H1 (cell line): ENCODE measurements around the gene ACACB. TPM values are rescaled to one million over a fixed set of nuclear protein-coding genes. Genes with fewer than 3 reads are reported as not detected.

Source experiments
- CTCF ChIA-PET: fragments of 300-600 bp; sonication (Branson Sonifier 250); formaldehyde crosslinking; loops from one replicate; lab custom pipeline; 2021; ENCODE audit not compliant: partially characterized antibody; lab: Charles Lee
- POLR2A ChIA-PET: fragments of 300-600 bp; sonication (Branson Sonifier 250); formaldehyde crosslinking; loops from one replicate; lab custom pipeline; 2021; ENCODE audit warnings: inconsistent platforms; ENCODE audit not compliant: partially characterized antibody; lab: Charles Lee
- DNase-seq, 2 experiments: peaks; one replicate each; pipeline versions ENCODE4 v3.0.0 to v3.0.0-alpha.2; 2010 to 2022; ENCODE audit warnings: low spot score in 2 of 2, low read depth in 1 of 2, mixed read lengths in 1 of 2
- FAIRE-seq: peaks from 2 replicates; lab custom pipeline; 2011; peaks lifted over from hg19 to GRCh38; lab: Jason Lieb, UNC
- H2AFZ ChIP-seq: 2 replicates; pipeline ENCODE4 v1.8.1; 2012; ENCODE audit warnings: low read length, inconsistent platforms
- H2AK5ac ChIP-seq: 2 replicates; pipeline ENCODE4 v1.6.1; 2013; ENCODE audit warnings: low read depth, low read length
- H2BK120ac ChIP-seq: replicated peaks from 2 replicates; pipeline ENCODE3; 2013; ENCODE audit warnings: low read depth, low read length, inconsistent platforms
- H2BK12ac ChIP-seq: 2 replicates; pipeline ENCODE4 v1.6.1; 2013; ENCODE audit warnings: low read depth, low read length
- H2BK15ac ChIP-seq: 2 replicates; pipeline ENCODE4 v1.6.1; 2013; ENCODE audit warnings: low read length
- H2BK20ac ChIP-seq: 2 replicates; pipeline ENCODE4 v1.6.1; 2013; ENCODE audit warnings: low read length
- H2BK5ac ChIP-seq: 2 replicates; pipeline ENCODE4 v1.6.1; 2013; ENCODE audit warnings: low read depth, low read length
- H3K14ac ChIP-seq: 2 replicates; pipeline ENCODE4 v1.6.1; 2013; ENCODE audit warnings: inconsistent platforms; ENCODE audit not compliant: insufficient read length
- H3K18ac ChIP-seq: 2 replicates; pipeline ENCODE4 v1.6.1; 2013; ENCODE audit warnings: low read length; ENCODE audit errors: extremely low read depth
- H3K23ac ChIP-seq: 2 replicates; pipeline ENCODE4 v1.6.1; 2013; ENCODE audit warnings: inconsistent platforms; ENCODE audit not compliant: insufficient read length
- H3K23me2 ChIP-seq: 2 replicates; pipeline ENCODE4 v1.6.1; 2013; ENCODE audit warnings: low read depth, low read length
- H3K27ac ChIP-seq: 2 replicates; pipeline ENCODE4 v1.6.1; 2011; ENCODE audit warnings: low read depth, low read length, inconsistent platforms
- H3K27me3 ChIP-seq, 4 experiments: replicated peaks in 1 of 4; 1 replicate in 1 of 4; 2 replicates in 3 of 4; pipeline versions ENCODE4 v1.6.1 to v1.8.1; 2011 to 2013; ENCODE audit warnings: low read length in 3 of 4, mild to moderate bottlenecking in 3 of 4, inconsistent platforms in 2 of 4, mixed read lengths in 2 of 4, moderate library complexity in 1 of 4; ENCODE audit not compliant: control insufficient read depth in 3 of 4, insufficient read depth in 3 of 4; ENCODE audit errors: extremely low read depth in 1 of 4
- H3K36me3 ChIP-seq, 4 experiments: 2 replicates each; pipeline versions ENCODE4 v1.6.1 to v1.8.1; 2011 to 2013; ENCODE audit warnings: mild to moderate bottlenecking in 4 of 4, low read length in 3 of 4, moderate library complexity in 2 of 4, control low read depth in 1 of 4, inconsistent platforms in 1 of 4; ENCODE audit not compliant: insufficient read depth in 4 of 4, control insufficient read depth in 2 of 4
- H3K4ac ChIP-seq: replicated peaks from 2 replicates; pipeline ENCODE3; 2013; ENCODE audit warnings: low read length, low read depth, mixed read lengths, inconsistent platforms; ENCODE audit not compliant: insufficient read length
- H3K4me1 ChIP-seq, 4 experiments: replicated peaks in 1 of 4; 1 replicate in 1 of 4; 2 replicates in 3 of 4; pipeline versions ENCODE4 v1.6.1 to v1.8.1; 2011 to 2013; ENCODE audit warnings: low read length in 3 of 4, inconsistent platforms in 2 of 4, mixed read lengths in 1 of 4; ENCODE audit not compliant: insufficient read depth in 4 of 4, control insufficient read depth in 3 of 4
- H3K4me2 ChIP-seq, 2 experiments: 2 replicates each; pipeline versions ENCODE4 v1.6.1 to v1.8.1; 2011 to 2013; ENCODE audit warnings: low read depth in 2 of 2, low read length in 2 of 2, control low read depth in 1 of 2, inconsistent platforms in 1 of 2, mild to moderate bottlenecking in 1 of 2; ENCODE audit not compliant: insufficient read depth in 1 of 2
- H3K4me3 ChIP-seq, 4 experiments: fragments of 200-600, 300-600 bp in 1 of 4; sonication (generic), shearing (Covaris generic), sonication (Bioruptor Twin) in 1 of 4; 2 replicates each; pipeline versions ENCODE4 v1.5.1 to v1.8.1; 2011 to 2016; ENCODE audit warnings: low read length in 4 of 4, low read depth in 3 of 4, control low read depth in 2 of 4, inconsistent platforms in 2 of 4, mild to moderate bottlenecking in 2 of 4, mixed read lengths in 1 of 4, moderate library complexity in 1 of 4; ENCODE audit not compliant: insufficient read depth in 2 of 4; ENCODE audit errors: extremely low read depth in 1 of 4
- H3K56ac ChIP-seq: replicated peaks from 2 replicates; pipeline ENCODE3; 2013; ENCODE audit warnings: low read depth, mild to moderate bottlenecking, mixed read lengths, low read length, inconsistent platforms; ENCODE audit not compliant: insufficient read length
- H3K79me1 ChIP-seq: 2 replicates; pipeline ENCODE4 v1.6.1; 2013; ENCODE audit warnings: low read depth, low read length, control low read depth
- H3K79me2 ChIP-seq, 2 experiments: 2 replicates each; pipeline versions ENCODE4 v1.6.1 to v1.8.1; 2012 to 2013; ENCODE audit warnings: low read length in 2 of 2, mild to moderate bottlenecking in 2 of 2, inconsistent platforms in 1 of 2; ENCODE audit not compliant: insufficient read depth in 2 of 2, control insufficient read depth in 1 of 2
- H3K9ac ChIP-seq, 4 experiments: replicated peaks in 1 of 4; 1 replicate in 1 of 4; 2 replicates in 3 of 4; pipeline versions ENCODE4 v1.6.1 to v1.8.1; 2011 to 2013; ENCODE audit warnings: low read depth in 3 of 4, low read length in 3 of 4, control low read depth in 2 of 4, mild to moderate bottlenecking in 2 of 4, moderate library complexity in 2 of 4, inconsistent platforms in 1 of 4; ENCODE audit errors: extremely low read depth in 1 of 4
- H3K9me3 ChIP-seq, 2 experiments: 2 replicates each; pipeline versions ENCODE4 v1.6.1 to v1.8.1; 2012 to 2013; ENCODE audit warnings: mild to moderate bottlenecking in 2 of 2, moderate library complexity in 2 of 2, control low read depth in 1 of 2, inconsistent platforms in 1 of 2, low read depth in 1 of 2, low read length in 1 of 2, mixed read lengths in 1 of 2; ENCODE audit not compliant: insufficient read depth in 2 of 2
- H4K20me1 ChIP-seq, 2 experiments: replicated peaks in 1 of 2; 2 replicates each; pipeline versions ENCODE3 to v1.8.1; 2011 to 2013; ENCODE audit warnings: inconsistent platforms in 2 of 2, low read length in 2 of 2, mild to moderate bottlenecking in 1 of 2; ENCODE audit not compliant: insufficient read depth in 2 of 2, control insufficient read depth in 1 of 2
- H4K5ac ChIP-seq: 2 replicates; pipeline ENCODE4 v1.6.1; 2013; ENCODE audit warnings: low read length, low read depth, mixed read lengths, inconsistent platforms; ENCODE audit not compliant: insufficient read length
- H4K8ac ChIP-seq: 2 replicates; pipeline ENCODE4 v1.8.0; 2013; ENCODE audit warnings: mild to moderate bottlenecking, moderate library complexity, low read length, inconsistent platforms; ENCODE audit not compliant: insufficient read depth; ENCODE audit errors: extremely low read depth
- H4K91ac ChIP-seq: replicated peaks from 2 replicates; pipeline ENCODE3; 2013; ENCODE audit warnings: low read length, mixed read lengths, inconsistent platforms; ENCODE audit not compliant: insufficient read length
- SUZ12 ChIP-seq: fragments of 200-600 bp; sonication (generic); IDR thresholded peaks from 2 replicates; pipeline ENCODE4 v1.6.1; 2012; ENCODE audit warnings: mild to moderate bottlenecking, inconsistent platforms, low read length, moderate library complexity, mixed read lengths
- TBP ChIP-seq: IDR thresholded peaks from 2 replicates; pipeline ENCODE4 v1.6.1; 2011; ENCODE audit warnings: low read depth, low read length, improper control_type of control experiment
- TEAD4 ChIP-seq: IDR thresholded peaks from 2 replicates; pipeline ENCODE4 v1.6.1; 2012; ENCODE audit warnings: low read depth, low read length, inconsistent platforms, mixed read lengths
- WGBS, 2 experiments: shearing (Covaris generic) in 1 of 2; methylation state at CpG; one replicate each; pipeline versions ENCODE4 v1.1.6 to v1.1.7; 2013 to 2015; ENCODE audit warnings: low lambda C conversion rate in 2 of 2, mixed read lengths in 2 of 2, inconsistent platforms in 1 of 2, low coverage in 1 of 2, missing lambda C conversion rate in 1 of 2; ENCODE audit not compliant: insufficient replicate concordance in 2 of 2, insufficient coverage in 1 of 2, insufficient read length in 1 of 2; ENCODE audit errors: extremely low coverage in 1 of 2, missing lambda C conversion rate in 1 of 2; 5-methylcytosine and 5-hydroxymethylcytosine counted together
- polyA plus RNA-seq, 7 experiments: library from polyadenylated mRNA; depleted of rRNA in 3 of 7; stranded (reverse) in 5 of 7; unstranded in 2 of 7; fragments of >200 nt in 5 of 7; fragments of 200-250 nt in 2 of 7; gene quantifications; 1 replicate in 5 of 7; 2 replicates in 1 of 7; 4 replicates in 1 of 7; pipeline versions ENCODE4 v1.2.1 to v1.2.3, GENCODE V29; 2011 to 2013; ENCODE audit warnings: missing spikeins in 2 of 7, mixed read lengths in 2 of 7
- total RNA-seq: library from RNA; stranded (reverse); fragmentation: NEBNext Ultra II Directional; extraction: Animal tissue kit (Norgen Biotek cat#: 25700); gene quantifications from 2 replicates; pipeline ENCODE4 v1.2.1, GENCODE V29; 2021

The ACACB gene
- total and polyA plus RNA-seq, 2 of the 8 experiments (the other 6 are each of a cell fraction or from before 2014, with no cell fraction given): 5.8 to 15.3 TPM

- no peak for FAIRE-seq
- no peak for TF ChIP-seq SUZ12
- TF ChIP-seq TBP: no peak
- no peak for TF ChIP-seq TEAD4
These were observed 151.0 kb downstream of the ACACB start for GRCh38 chr12:109267361-109267760.

More at GRCh38 chr12:109267361-109267760, 151.0 kb downstream of the ACACB start:
- Histone ChIP-seq H3K27me3 (peaks cover 0 to 2% (median 0%) of the 10 kb centered on the region in 4 experiments; a peak in 1 of 7 replicates), H2AK5ac (no peak overlapping the region), H3K4ac (no peak overlapping the region), H3K4me1 (no peaks in the 10 kb centered on the region), H2BK5ac (no peak overlapping the region), H4K20me1 (no peaks in the 10 kb centered on the region), H3K14ac (no peak overlapping the region), H3K79me2 (no peaks in the 10 kb centered on the region), H3K4me2 (no peak overlapping the region), H2BK15ac (no peak overlapping the region), H3K23ac (no peak overlapping the region), H2BK20ac (no peak overlapping the region), H2AFZ (no peak overlapping the region), H3K4me3 (no peak overlapping the region), H3K36me3 (no peaks in the 10 kb centered on the region), H3K18ac (no peak overlapping the region), H3K23me2 (no peaks in the 10 kb centered on the region), H3K27ac (no peak overlapping the region), H3K79me1 (no peaks in the 10 kb centered on the region), H3K9me3 (no peaks in the 10 kb centered on the region), H3K9ac (no peak overlapping the region), H4K8ac (no peak overlapping the region), H4K5ac (no peak overlapping the region), H3K56ac (no peak overlapping the region), H2BK12ac (no peak overlapping the region), H4K91ac (no peak overlapping the region), H2BK120ac (no peak overlapping the region)
- 89% methylated on average over 14 of the region's 14 CpGs; no CpG with 5 or more reads in 1 of the 2 experiments for WGBS, 2 experiments
- ChIA-PET POLR2A (interaction anchor here (1.5 kb wide), 1 partner anchor 8 kb away, joined by 4 read pairs; no protein-coding TSS in a partner anchor), CTCF (interaction anchor here (0.6 to 9.8 kb wide), 9 partner anchors 8 to 510 kb away, joined by 3 to 148 read pairs (median 4); partner anchors contain the start of gene MYO1H)
- DNase-seq: no peak
